G401 (cell line): ENCODE measurements around the gene FSTL4. TPM values are rescaled to one million over a fixed set of nuclear protein-coding genes. Genes with fewer than 3 reads are reported as not detected.
A peak's percentile ranks its signal among the peaks of the same experiment; 100 is the strongest.

Experiments
- DNase-seq: peaks from one replicate; pipeline ENCODE4 v3.0.0-alpha.2; 2015; ENCODE audit warnings: low spot score
- in situ Hi-C: cut with HindIII; loops from 2 replicates; pipeline ENCODE4 v1.10.0; 2016; ENCODE audit warnings: low sequenced_read_pairs, mixed read lengths
- total RNA-seq: library from RNA; depleted of rRNA; stranded (reverse); fragments of >200 nt; shearing (Covaris generic); gene quantifications from 2 replicates; pipeline ENCODE4 v1.2.3, GENCODE V29; 2014; rRNA removed

The FSTL4 gene
- not detected in 2 replicates for total RNA-seq

DNA sequence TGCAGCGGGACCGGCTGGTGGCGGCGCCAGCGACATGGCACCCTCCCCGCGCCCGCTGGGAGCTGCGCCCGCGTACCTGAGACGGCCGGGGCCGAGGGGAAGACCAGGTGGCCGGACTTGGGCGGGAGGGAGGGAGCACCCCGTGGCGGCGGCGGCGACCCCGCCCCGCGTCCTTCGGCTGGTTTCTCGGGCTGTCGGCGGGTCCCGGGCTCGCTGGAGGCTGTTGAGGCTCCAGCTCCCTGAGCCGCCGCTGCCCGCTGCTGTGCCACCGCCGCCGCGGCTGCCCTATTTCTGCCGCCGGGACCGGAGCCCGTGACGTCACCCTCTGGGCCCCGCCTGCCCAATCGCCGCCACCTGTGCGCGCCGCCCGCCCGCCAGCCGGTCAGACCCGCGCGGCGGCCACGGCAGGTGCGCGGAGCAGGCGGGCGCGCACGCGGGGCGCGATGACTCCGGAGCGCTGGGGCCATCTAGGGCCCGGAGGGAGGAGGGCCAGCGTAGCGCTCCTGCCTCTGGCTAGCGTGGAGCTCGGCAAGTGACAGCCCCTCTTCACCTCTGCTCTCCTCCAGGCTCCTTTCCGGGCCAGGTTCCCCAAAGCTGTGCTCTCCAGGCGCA is at the start of gene FSTL4:
FSTL4 (minus strand) TSS at position 293 of the 612 bp plus-strand sequence.
- in situ Hi-C loops = no loop called here
- DNase-seq = peak; percentile 76

DNA sequence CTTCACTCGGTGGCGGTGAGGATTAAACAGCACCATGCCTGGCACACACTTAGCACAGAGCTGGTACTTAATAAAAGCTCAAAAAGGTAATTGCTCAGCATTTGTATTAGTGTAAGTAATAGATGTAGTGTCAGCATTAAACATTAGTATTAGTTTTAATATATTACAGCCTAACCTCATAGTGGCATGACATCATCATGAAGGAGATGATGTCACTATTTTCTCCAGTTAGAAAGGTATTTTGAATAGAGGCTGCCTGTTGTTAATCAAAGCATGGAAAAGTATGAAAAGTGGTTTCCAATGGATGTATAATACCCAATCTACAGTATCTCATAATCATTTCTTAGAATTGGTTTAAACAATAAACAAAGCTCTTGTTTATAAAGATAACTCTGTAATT is 49.0 kb upstream of the FSTL4 start:
- DNase-seq = no peak
- in situ Hi-C loops = no loop called here

DNA sequence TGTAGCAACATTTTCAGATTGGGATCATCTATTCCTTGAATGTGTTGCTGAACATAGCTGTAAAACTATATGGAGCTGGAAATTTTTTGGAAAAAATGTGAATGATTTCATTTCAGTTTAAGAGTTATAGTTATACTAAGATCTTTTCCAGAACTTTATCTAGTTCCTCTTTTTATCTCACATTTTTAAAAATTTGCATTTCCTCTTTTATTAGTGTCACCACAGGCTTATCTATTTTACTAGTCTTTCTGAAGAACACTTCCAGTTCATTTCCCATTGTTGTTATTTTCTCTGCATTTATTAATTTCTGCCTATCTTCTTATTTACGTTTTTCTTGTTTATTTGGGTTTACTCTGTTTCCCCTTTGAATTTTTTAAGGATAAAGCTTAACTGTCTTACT is 46.0 kb upstream of the FSTL4 start:
- no peak for DNase-seq
- in situ Hi-C loops = no loop called here

DNA sequence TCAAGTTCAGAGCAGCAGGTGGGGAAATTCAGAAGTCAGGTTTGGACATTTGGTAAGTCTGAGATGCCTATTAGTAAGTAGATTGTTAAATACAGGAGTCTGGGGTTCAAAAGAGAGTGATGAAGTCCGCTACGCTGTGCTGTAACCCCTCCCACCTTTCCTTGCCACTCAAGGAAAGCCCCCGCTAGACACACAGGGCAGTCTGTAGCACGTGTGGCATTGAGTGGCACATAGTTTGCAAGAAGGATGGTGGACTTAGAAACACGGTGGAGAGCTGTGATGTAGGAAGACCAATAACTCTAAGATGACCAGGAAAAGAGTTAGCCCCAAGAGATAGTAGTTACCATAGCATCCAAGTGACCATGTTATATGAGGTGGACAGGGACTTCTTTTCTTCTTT is 44.7 kb upstream of the FSTL4 start:
- no peak for DNase-seq
- in situ Hi-C loops = no loop called here

DNA sequence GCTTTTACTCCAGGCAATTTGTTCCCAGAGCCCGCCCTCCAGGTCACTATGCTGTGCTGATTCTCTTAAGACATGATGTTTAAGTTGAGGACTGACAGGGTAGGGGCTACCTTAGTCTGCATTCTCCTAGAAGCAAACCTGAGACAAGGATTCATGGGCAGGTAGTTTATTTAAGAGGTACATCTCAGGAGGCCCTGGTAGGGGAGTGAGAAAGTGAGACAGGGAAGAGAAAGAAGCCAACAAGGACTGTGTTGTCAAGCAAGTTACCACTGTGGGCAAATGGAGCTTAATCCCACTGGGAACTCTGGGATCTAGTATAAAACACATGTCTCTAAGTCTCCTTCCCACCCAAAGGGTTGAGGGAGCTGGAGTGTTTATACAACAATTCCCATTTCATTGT is 43.6 kb upstream of the FSTL4 start:
- no peak for DNase-seq
- in situ Hi-C loops = no loop called here

DNA sequence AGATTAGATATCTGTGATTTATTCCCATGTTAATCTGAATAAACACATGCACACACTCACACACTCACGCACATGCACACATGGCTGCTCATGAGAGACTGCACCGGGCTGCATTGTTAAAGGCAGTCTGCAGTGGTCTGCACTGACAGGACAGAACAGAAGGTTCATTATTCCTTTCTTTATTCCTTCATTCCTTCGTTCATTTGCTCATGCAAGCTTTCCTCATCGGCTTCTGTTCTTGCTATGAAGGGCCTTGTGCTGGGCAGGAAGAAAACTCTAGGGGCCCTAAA is 41.4 kb upstream of the FSTL4 start:
- no peak for DNase-seq
- in situ Hi-C loops = no loop called here

DNA sequence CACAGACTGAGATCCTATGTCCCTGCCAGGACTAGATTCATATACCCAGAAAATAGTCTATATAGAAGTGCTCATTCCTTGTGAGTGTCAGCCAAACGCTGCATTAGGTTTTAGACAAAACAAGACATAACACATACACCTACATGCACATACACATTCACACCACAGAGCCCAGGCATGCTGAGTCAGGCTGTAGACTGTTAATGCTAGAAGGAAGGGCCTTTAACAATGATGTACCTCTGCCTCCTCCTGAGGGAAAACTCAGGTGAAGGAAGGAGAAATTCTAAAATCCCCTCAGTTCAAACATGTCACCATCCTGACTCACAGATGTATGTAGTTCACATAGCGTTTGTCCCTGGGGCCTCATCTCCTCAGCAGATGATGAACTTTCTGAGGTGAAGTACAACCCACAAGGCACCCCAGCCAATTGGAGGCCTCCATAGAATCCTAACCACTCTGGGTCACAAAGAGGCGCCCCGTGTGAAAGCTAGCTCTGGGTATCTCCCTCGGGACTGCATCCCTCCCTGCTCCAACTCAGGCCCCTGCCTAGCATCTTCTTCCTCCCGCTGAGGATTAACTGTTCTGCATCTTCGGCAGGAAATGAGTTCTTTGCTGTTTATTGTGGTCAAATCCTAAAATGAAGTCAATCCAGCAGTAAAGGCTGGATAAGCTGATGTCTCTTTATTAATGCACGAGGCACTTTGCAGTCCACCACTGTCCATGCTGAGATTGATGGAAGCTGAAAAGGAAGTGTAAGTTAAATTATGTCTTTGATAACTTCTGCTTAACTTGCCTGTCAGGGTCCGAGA is 40.8 kb upstream of the FSTL4 start:
- DNase-seq = no peak
- in situ Hi-C loops = no loop called here

DNA sequence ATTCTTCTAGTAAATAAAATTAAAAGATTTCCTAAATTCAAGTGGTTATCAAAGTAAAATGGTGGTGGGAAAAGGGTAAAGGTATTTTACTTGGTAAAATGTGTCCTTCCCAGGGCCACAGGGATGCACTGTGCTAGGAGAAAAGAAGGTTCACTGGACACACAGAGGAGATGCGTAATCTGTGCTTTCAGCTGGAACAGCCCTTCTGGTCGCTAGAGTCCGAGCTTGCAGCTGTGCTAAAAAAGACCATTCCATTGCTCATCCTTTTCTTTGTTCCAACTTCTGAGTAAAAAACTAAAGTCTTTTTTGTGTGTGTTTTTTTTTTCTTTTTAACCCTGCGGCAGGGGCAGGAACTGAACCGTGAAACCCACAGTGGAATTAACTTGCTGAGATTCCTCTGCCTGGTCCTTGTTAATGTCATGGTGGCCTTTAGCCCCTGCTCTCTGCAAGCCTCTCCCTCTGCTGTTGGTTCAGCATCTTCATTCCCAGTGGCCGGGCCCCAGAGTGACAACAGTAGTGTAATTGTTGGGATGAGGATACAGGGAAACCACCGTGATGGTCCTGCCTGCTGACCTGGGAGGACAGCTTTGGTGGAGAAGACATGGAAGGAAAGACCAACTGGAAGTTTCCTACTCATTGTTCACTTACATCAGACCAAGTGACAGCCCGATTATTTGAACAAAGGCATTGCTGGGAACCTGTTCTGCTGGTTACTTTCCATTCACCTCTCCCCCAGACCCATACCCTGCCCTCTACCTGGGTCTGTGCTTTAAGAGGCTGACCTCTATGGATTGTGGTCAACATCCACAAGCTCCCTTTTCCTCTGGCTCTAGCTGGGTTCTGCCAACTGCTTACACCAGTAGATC is 31.9 kb upstream of the FSTL4 start:
- no peak for DNase-seq
- in situ Hi-C loops = no loop called here

DNA sequence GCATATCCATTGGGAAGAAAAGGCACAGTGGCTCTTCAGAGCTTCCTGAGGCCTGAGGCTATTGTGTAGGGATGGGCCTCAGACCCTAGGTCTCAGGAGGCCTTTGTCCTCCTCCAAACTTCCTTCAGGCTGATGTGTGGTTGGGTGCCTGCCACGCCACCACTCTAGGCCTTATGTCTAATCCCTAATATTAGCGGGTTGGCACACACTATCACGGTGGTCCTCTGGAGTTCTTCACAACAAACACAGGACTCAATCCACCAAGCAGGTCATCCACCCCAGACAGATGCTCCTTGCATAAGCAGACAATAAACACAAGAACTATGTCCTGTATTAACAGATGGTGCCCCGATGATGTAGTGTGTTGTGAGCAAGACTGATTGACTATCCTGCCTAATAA is 31.0 kb upstream of the FSTL4 start:
- in situ Hi-C loops = no loop called here
- no peak for DNase-seq

DNA sequence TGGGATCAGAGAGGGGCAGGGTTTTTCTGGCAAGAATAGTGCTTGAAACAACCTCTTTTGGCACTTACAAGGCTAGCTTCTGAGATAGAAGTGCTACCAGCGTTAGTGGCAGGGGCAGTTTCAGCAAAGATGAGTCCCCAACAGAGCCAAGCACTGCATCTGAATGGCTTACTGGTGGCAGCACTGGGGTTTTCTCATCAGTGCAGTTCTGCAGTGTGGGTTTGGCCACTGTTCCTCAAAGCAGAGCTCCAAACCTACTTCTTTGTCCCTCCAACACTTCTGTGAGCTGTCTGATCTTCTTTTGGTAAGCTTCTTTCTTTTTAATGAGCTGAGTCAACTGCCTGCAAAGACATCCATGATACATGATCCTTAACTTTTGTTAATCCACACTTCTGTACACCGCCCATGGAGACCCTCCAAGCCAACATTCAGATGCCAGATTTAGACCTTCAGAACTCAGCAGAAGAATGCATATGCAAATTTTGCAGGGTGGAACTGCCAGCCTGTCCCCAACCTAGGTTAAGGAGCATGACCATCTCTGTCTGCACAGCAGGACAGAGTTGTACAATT is 29.9 kb upstream of the FSTL4 start:
- DNase-seq = no peak
- in situ Hi-C loops = no loop called here

DNA sequence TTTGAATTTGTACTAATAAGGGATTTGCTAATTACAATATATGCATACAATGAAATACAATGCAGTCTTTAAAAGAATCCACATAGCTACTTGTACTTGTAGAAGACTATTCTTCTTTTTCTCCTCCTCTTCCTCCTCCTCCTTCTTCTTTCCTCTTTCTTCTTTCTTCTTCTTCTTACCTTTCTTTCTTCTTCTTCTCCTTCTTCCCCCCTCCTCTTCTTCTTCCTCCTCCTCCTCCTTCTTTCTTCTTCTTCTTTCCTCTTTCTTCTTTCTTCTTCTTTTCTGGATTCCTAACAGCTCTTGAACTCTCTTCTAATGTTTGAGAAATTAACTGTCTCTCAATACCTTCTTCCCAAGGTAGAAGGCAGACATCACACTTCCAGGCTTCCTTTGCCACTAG is 29.3 kb upstream of the FSTL4 start:
- no peak for DNase-seq
- in situ Hi-C loops = no loop called here

DNA sequence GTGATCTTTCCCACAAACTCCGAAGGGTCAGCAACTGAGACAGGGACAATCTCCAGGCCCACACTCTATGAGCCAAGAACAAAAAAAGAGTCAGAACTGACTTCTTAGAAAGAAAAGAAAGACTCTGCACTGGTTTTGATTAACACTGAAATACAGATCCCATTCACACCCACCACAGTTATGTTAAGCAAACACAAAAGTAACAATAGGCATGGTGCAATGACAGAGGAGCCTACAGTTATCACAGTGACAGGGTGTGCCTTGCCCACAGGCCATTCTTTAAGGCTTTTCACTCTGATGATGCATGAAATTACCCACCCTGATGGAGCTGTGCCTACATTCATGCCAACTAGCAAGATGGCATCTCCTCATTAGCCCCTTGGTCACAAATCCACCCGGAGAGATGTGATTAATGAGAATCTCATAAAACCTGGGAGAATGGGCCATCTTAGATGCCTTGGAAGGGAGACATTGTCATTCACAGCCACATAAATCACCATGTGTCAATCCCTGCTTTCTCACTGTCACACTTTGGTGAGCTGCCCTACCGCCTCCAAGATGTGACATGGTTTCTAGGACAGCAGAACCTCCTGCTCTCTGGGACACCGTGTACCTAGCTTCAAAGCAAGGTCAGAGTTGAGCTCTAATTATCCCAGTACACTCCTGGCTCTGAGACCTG is 27.6 kb upstream of the FSTL4 start:
- in situ Hi-C loops = no loop called here
- peak; percentile 1 for DNase-seq

DNA sequence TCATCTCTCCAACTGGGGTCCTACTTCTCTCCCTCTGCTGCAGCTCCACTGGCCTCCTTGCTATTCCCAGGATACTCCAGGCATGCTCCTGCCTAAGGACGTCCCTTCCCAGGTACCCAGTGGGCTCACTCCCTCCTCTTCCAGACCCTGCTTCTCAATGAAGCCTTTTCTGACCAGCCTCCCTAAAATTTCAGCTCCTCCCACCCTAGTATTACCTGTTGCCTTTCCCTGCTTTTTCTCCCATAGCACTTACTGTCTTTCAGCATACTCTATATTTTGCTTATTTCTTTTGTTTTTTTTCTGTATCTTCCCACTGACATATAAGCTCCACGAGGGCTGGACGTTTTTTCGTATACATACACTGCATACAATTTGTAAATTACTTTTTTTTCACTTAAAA is 26.1 kb upstream of the FSTL4 start:
- DNase-seq = no peak

DNA sequence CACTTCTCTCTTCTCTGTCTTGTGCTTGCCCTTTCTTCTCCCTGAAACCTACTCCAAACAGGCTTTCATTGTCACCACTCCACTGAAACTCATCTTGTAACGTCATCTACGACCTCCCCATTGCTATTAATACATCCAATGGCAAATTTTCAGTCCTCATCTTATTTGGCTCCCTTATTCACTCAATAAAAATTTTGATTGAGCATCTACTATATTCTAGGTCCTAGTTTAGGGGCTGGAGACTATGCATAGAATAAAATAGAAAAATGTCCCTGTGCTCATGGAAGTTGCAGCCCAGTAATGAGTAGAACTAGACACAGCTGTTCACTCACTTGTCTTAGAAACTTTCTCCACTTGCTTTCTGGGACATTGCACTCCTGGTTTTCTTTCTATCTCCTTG is 24.9 kb upstream of the FSTL4 start:
- no peak for DNase-seq
- in situ Hi-C loops = no loop called here

More for the DNA sequence above, 26.1 kb upstream of the FSTL4 start:
- in situ Hi-C loops = no loop called here

DNA sequence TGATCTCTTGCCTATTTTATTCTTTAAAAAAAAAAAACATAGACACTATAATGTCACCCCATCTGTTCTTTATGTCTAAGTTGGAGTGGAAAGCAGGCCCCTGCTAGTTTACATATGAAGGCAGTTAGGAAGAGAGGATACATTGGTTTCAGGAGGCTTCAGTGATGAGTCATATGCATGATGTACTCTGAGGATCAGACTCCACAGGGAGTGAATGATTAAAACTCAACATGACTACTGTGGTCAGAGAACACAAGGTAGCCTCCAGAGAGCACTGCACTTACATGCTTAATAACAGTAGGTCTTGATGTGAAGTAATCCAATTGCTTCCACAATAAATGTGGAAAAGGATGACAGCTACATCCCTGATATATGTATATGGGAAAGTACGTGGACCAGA is 22.7 kb upstream of the FSTL4 start:
- DNase-seq = no peak
- in situ Hi-C loops = no loop called here

DNA sequence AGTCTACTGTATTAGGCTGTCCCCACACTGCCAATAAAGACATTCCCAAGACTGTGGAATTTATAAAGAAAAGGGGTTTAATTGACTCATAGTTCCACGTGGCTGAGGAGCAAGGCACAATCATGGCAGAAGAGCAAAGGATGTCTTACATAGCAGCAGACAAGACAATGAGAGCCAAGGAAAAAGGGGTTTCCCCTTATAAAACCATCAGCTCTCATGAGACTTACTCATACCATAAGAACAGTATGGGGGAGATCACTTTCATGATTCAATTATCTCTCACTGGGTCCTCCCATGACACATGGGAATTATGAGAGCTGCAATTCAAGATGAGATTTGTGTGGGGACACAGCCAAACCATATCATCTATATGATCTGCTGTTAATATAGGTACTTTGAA is 14.8 kb upstream of the FSTL4 start:
- no peak for DNase-seq
- in situ Hi-C loops = no loop called here

DNA sequence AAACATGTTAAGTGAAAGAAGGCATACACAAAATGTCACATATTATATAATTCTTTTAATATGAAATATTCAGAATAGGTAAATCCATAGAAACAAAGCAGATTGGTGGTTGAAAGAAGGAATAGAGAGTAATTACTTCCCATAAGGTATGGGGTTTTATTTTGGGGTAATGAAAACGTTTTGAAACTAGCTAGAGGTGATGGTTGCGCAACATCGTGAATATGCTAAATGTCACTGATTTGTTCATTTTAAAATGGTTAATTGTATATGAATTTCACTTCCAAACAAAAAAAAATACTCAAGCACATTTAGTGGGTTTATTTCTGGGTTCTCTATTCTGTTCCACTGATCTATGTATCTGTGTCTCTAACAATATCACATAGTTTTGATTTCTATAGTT is 12.0 kb upstream of the FSTL4 start:
- in situ Hi-C loops = no loop called here

DNA sequence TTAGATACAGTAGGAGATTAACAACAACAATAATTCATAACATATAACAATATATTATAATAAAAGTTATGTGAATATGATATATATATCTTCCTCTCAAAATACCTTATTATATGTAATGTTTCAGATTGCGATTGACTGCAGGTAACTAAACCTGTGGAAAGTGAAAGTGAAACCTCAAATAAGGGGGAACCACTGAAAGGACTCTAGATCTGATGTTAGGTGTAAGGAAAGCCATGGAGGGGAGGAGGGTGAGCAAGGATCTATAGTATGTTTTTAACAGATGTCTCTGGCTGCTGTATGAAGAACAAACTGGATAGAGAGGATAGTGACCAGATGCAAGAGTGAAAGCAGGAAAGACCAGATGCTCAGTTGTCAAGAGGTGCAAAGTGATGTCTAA is 5.8 kb upstream of the FSTL4 start:
- in situ Hi-C loops = no loop called here

More for the DNA sequence above, 12.0 kb upstream of the FSTL4 start:
- no peak for DNase-seq

DNA sequence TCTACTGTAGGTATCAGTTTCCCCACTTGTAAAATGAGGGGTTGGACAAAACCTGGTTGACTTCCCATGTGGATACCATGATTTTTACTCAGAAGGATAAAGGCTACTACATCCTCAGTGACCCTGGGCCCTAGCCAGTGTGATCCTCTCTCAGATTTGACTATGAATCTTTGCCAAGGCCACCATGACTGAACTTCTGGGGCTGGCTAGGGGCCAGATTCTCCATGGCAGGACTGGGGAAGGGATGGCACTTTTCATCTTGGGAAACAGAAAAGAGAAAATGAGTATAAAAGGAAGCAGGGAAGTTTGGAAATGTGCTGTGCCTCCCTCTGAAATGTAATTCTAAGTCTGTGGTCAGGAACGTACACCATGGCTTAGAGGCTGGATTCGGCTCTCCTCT is 1.4 kb upstream of the FSTL4 start:
- in situ Hi-C loops = no loop called here
- DNase-seq = no peak

More for the DNA sequence above, 5.8 kb upstream of the FSTL4 start:
- DNase-seq = no peak
